ENCODE data around the gene POC1B.

POC1B gene

GRCh38 chr12:89540586-89540985 is 14.7 kb upstream of the POC1B start:
- DNase-seq (ENCODE audit: low read depth): no peak

GRCh38 chr12:89539426-89540223 is 13.8 kb upstream of the POC1B start:
- no peak for DNase-seq (ENCODE audit: low read depth)
- no peak overlapping the region for H3K4me3 ChIP-seq (ENCODE audit: low read depth, low read length)

More at GRCh38 chr12:89540586-89540985, 14.7 kb upstream of the POC1B start:
- no peak overlapping the region for H3K4me3 ChIP-seq (ENCODE audit: low read depth, low read length)

- DNase-seq (ENCODE audit: low read depth): no peak
- H3K4me3 ChIP-seq (ENCODE audit: low read depth, low read length): no peak overlapping the region
Observed at GRCh38 chr12:89538897-89539296, 13.1 kb upstream of the POC1B start.

GRCh38 chr12:89537389-89537788 is 11.5 kb upstream of the POC1B start:
- DNase-seq (ENCODE audit: low read depth): no peak
- no peak overlapping the region for H3K4me3 ChIP-seq (ENCODE audit: low read depth, low read length)

- no peak for DNase-seq (ENCODE audit: low read depth)
- no peak overlapping the region for H3K4me3 ChIP-seq (ENCODE audit: low read depth, low read length)
Observed at GRCh38 chr12:89529738-89530137, 3.9 kb upstream of the POC1B start.

- DNase-seq (ENCODE audit: low read depth): no peak
- no peak overlapping the region for H3K4me3 ChIP-seq (ENCODE audit: low read depth, low read length)
Observed at GRCh38 chr12:89528434-89528833, 2.6 kb upstream of the POC1B start.

GRCh38 chr12:89525305-89525823 is 483 bp downstream of the POC1B start:
- H3K4me3 ChIP-seq (ENCODE audit: low read depth, low read length): peak overlapping the region; percentile 95
- no peak for DNase-seq (ENCODE audit: low read depth)

- peak; percentile 62 for DNase-seq (ENCODE audit: low read depth)
- H3K4me3 ChIP-seq (ENCODE audit: low read depth, low read length): peak within 1 kb of the TSS; percentile 95
Observed at GRCh38 chr12:89524541-89525304, 1.1 kb downstream of the POC1B start, which contains the start of gene GALNT4. Gene GALNT4, minus strand, starts transcription at chr12:89524796. Its CDS starts 247 bp downstream, at chr12:89524549.

- DNase-seq (ENCODE audit: low read depth): no peak
- H3K4me3 ChIP-seq (ENCODE audit: low read depth, low read length): peak overlapping the region; percentile 95
Observed at GRCh38 chr12:89523843-89524540, 1.9 kb downstream of the POC1B start.

- DNase-seq (ENCODE audit: low read depth): no peak
- H3K4me3 ChIP-seq (ENCODE audit: low read depth, low read length): peak overlapping the region; percentile 95
Observed at GRCh38 chr12:89523393-89523792, 2.5 kb downstream of the POC1B start.

GRCh38 chr12:89521364-89522223 is 4.3 kb downstream of the POC1B start:
- no peak for DNase-seq (ENCODE audit: low read depth)
- H3K4me3 ChIP-seq (ENCODE audit: low read depth, low read length): no peak overlapping the region

GRCh38 chr12:89517720-89518119 is 8.1 kb downstream of the POC1B start:
- no peak for DNase-seq (ENCODE audit: low read depth)

GRCh38 chr12:89516633-89517032 is 9.2 kb downstream of the POC1B start:
- no peak for DNase-seq (ENCODE audit: low read depth)
- H3K4me3 ChIP-seq (ENCODE audit: low read depth, low read length): no peak overlapping the region

More at GRCh38 chr12:89517720-89518119, 8.1 kb downstream of the POC1B start:
- no peak overlapping the region for H3K4me3 ChIP-seq (ENCODE audit: low read depth, low read length)

GRCh38 chr12:89514751-89515150 is 11.1 kb downstream of the POC1B start:
- DNase-seq (ENCODE audit: low read depth): no peak

GRCh38 chr12:89513544-89513943 is 12.3 kb downstream of the POC1B start:
- DNase-seq (ENCODE audit: low read depth): no peak
- H3K4me3 ChIP-seq (ENCODE audit: low read depth, low read length): no peak overlapping the region

More at GRCh38 chr12:89514751-89515150, 11.1 kb downstream of the POC1B start:
- H3K4me3 ChIP-seq (ENCODE audit: low read depth, low read length): no peak overlapping the region

- H3K4me3 ChIP-seq (ENCODE audit: low read depth, low read length): no peak overlapping the region
- DNase-seq (ENCODE audit: low read depth): no peak
Observed at GRCh38 chr12:89507015-89507824, 18.6 kb downstream of the POC1B start.

GRCh38 chr12:89506050-89506449 is 19.8 kb downstream of the POC1B start:
- DNase-seq (ENCODE audit: low read depth): no peak
- no peak overlapping the region for H3K4me3 ChIP-seq (ENCODE audit: low read depth, low read length)
